ENCODE results near the gene SERINC5.

DNA sequence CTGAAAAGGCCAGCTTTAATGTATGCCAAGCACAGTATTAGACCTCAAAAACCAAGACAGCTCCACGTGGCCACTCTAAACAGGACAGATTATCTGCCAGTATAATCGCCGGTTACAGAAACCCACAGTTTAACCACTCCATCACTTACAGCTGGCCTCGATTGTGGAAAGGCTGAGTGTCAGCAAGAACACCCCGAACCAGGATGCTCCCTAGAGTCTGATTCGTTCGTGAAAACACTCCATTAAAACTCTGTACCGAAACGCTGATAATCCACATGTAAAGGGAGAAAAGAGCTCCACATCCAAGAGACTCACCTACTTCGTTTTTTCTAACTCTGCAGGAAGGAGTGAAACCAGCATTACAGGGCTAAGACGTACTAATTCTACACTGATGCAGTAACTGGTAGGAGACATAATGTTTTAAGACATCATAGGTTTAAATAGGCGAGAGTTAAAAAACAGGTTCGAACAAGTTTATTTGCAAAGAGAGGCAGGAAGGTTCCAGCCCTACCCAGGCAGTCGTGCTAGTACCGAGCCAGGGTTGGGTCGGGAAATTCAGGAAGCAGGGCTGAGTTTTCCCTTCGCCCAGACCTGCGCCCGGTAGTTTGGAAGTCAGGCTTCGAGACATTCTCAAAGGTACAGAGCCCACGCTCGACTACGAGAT, 949 bp downstream of the SERINC5 start:
- TF ChIP-seq, protein P1, sequence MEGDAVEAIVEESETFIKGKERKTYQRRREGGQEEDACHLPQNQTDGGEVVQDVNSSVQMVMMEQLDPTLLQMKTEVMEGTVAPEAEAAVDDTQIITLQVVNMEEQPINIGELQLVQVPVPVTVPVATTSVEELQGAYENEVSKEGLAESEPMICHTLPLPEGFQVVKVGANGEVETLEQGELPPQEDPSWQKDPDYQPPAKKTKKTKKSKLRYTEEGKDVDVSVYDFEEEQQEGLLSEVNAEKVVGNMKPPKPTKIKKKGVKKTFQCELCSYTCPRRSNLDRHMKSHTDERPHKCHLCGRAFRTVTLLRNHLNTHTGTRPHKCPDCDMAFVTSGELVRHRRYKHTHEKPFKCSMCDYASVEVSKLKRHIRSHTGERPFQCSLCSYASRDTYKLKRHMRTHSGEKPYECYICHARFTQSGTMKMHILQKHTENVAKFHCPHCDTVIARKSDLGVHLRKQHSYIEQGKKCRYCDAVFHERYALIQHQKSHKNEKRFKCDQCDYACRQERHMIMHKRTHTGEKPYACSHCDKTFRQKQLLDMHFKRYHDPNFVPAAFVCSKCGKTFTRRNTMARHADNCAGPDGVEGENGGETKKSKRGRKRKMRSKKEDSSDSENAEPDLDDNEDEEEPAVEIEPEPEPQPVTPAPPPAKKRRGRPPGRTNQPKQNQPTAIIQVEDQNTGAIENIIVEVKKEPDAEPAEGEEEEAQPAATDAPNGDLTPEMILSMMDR (IDR thresholded peaks at IDR 0.05) = no peak
- TF ChIP-seq POLR2A (IDR thresholded peaks at IDR 0.05) = no peak
